H9 (cell line): Measurements from ENCODE around the gene ARMH1. TPM values are rescaled to one million over a fixed set of nuclear protein-coding genes. Genes with fewer than 3 reads are reported as not detected.

ENCODE experiments used
- DNase-seq: peaks from one replicate; pipeline ENCODE4 v3.0.0-alpha.2; 2017
- H2AFZ ChIP-seq: one replicate; pipeline ENCODE4 v1.6.1; 2013; ENCODE audit warnings: mild to moderate bottlenecking, low read length, control low read depth, moderate library complexity
- H2AK5ac ChIP-seq: 2 replicates; pipeline ENCODE4 v1.6.1; 2013; ENCODE audit warnings: low read length, control low read depth, mixed read lengths; ENCODE audit not compliant: insufficient read length
- H2BK120ac ChIP-seq: one replicate; pipeline ENCODE4 v1.6.1; 2013; ENCODE audit warnings: low read depth, mild to moderate bottlenecking, low read length, control low read depth, inconsistent platforms; ENCODE audit not compliant: poor library complexity, severe bottlenecking
- H2BK12ac ChIP-seq: 2 replicates; pipeline ENCODE4 v1.6.1; 2013; ENCODE audit warnings: low read length, control low read depth, mixed read lengths, low read depth; ENCODE audit not compliant: insufficient read length
- H2BK15ac ChIP-seq: 2 replicates; pipeline ENCODE4 v1.6.1; 2013; ENCODE audit warnings: low read depth, low read length, control low read depth
- H2BK20ac ChIP-seq: one replicate; pipeline ENCODE4 v1.6.1; 2013; ENCODE audit warnings: low read depth, mild to moderate bottlenecking, low read length, control low read depth, inconsistent platforms; ENCODE audit not compliant: poor library complexity, severe bottlenecking
- H2BK5ac ChIP-seq: 2 replicates; pipeline ENCODE4 v1.6.1; 2013; ENCODE audit warnings: low read length, control low read depth, mixed read lengths; ENCODE audit not compliant: insufficient read length
- H3K14ac ChIP-seq: 2 replicates; pipeline ENCODE4 v1.6.1; 2013; ENCODE audit warnings: low read length, control low read depth; ENCODE audit not compliant: insufficient read depth
- H3K18ac ChIP-seq: 2 replicates; pipeline ENCODE4 v1.6.1; 2013; ENCODE audit warnings: low read depth, mild to moderate bottlenecking, mixed read lengths, low read length, control low read depth; ENCODE audit not compliant: insufficient read length
- H3K23ac ChIP-seq: 2 replicates; pipeline ENCODE4 v1.6.1; 2013; ENCODE audit warnings: low read length, control low read depth, mixed read lengths, low read depth; ENCODE audit not compliant: insufficient read length
- H3K23me2 ChIP-seq: 2 replicates; pipeline ENCODE4 v1.6.1; 2013; ENCODE audit warnings: low read depth, mild to moderate bottlenecking, mixed read lengths, low read length, control low read depth; ENCODE audit not compliant: insufficient read length, poor library complexity, severe bottlenecking
- H3K27ac ChIP-seq: 2 replicates; pipeline ENCODE4 v1.5.1; 2013; ENCODE audit warnings: low read length, control low read depth, mixed read lengths, low read depth; ENCODE audit not compliant: insufficient read length
- H3K27me3 ChIP-seq: 2 replicates; pipeline ENCODE4 v1.6.1; 2013; ENCODE audit warnings: low read length, control low read depth, inconsistent platforms; ENCODE audit not compliant: insufficient read depth
- H3K4ac ChIP-seq: 2 replicates; pipeline ENCODE4 v1.6.1; 2013; ENCODE audit warnings: low read depth, mild to moderate bottlenecking, control low read depth, inconsistent platforms, low read length, moderate library complexity
- H3K4me1 ChIP-seq: 2 replicates; pipeline ENCODE4 v1.6.1; 2013; ENCODE audit warnings: low read length, control low read depth, inconsistent platforms; ENCODE audit not compliant: insufficient read depth
- H3K4me2 ChIP-seq: 2 replicates; pipeline ENCODE4 v1.6.1; 2013; ENCODE audit warnings: low read length, control low read depth, mixed read lengths; ENCODE audit not compliant: insufficient read length, insufficient read depth
- H3K56ac ChIP-seq: 2 replicates; pipeline ENCODE4 v1.6.1; 2013; ENCODE audit warnings: low read depth, mild to moderate bottlenecking, mixed read lengths, low read length, control low read depth; ENCODE audit not compliant: insufficient read length
- H3K79me1 ChIP-seq: 2 replicates; pipeline ENCODE4 v1.6.1; 2013; ENCODE audit warnings: low read depth, mild to moderate bottlenecking, moderate library complexity, low read length, control low read depth, inconsistent platforms; ENCODE audit not compliant: insufficient read depth, poor library complexity, severe bottlenecking
- H3K79me2 ChIP-seq: 2 replicates; pipeline ENCODE4 v1.6.1; 2013; ENCODE audit warnings: low read length, control low read depth, inconsistent platforms; ENCODE audit not compliant: insufficient read depth
- H3K9ac ChIP-seq: 2 replicates; pipeline ENCODE4 v1.6.1; 2013; ENCODE audit warnings: low read length, control low read depth, mixed read lengths; ENCODE audit not compliant: insufficient read length; ENCODE audit errors: extremely low read depth
- H3K9me3 ChIP-seq: one replicate; pipeline ENCODE4 v1.6.1; 2013; ENCODE audit warnings: low read depth, low read length, inconsistent platforms; ENCODE audit not compliant: control insufficient read depth
- H3T11ph ChIP-seq: one replicate; pipeline ENCODE4 v1.6.1; 2013; ENCODE audit warnings: mild to moderate bottlenecking, low read length, control low read depth, inconsistent platforms
- H4K20me1 ChIP-seq: one replicate; pipeline ENCODE4 v1.6.1; 2013; ENCODE audit not compliant: control insufficient read depth, insufficient read length, insufficient read depth
- H4K5ac ChIP-seq: 2 replicates; pipeline ENCODE4 v1.6.1; 2013; ENCODE audit warnings: low read depth, mild to moderate bottlenecking, mixed read lengths, low read length, control low read depth; ENCODE audit not compliant: insufficient read length
- H4K8ac ChIP-seq: replicated peaks from 2 replicates; pipeline ENCODE4 v1.6.1; 2013; ENCODE audit warnings: low read length, control low read depth, mixed read lengths, low read depth; ENCODE audit not compliant: insufficient read length
- H4K91ac ChIP-seq: 2 replicates; pipeline ENCODE4 v1.6.1; 2013; ENCODE audit warnings: low read depth, mild to moderate bottlenecking, moderate library complexity, mixed read lengths, low read length, control low read depth; ENCODE audit not compliant: insufficient read length
- H3K27ac Mint-ChIP-seq, 3 experiments: 2 replicates in 2 of 3; 3 replicates in 1 of 3; pipeline ENCODE4 v1.8.0; 2020 to 2021; ENCODE audit warnings: mixed read lengths in 3 of 3, mild to moderate bottlenecking in 1 of 3, moderate library complexity in 1 of 3
- H3K27me3 Mint-ChIP-seq: 2 replicates; pipeline ENCODE4 v1.8.0; 2021; ENCODE audit warnings: low read depth, mild to moderate bottlenecking, moderate library complexity, mixed read lengths
- H3K36me3 Mint-ChIP-seq, 3 experiments: 2 replicates in 2 of 3; 3 replicates in 1 of 3; pipeline ENCODE4 v1.8.0; 2020 to 2021; ENCODE audit warnings: low read depth in 3 of 3, mixed read lengths in 3 of 3; ENCODE audit not compliant: insufficient read depth in 1 of 3
- H3K4me1 Mint-ChIP-seq, 2 experiments: 2 replicates each; pipeline ENCODE4 v1.8.0; 2020; ENCODE audit warnings: mixed read lengths in 2 of 2
- H3K4me3 Mint-ChIP-seq, 2 experiments: 2 replicates in 1 of 2; 3 replicates in 1 of 2; pipeline ENCODE4 v1.8.0; 2020 to 2021; ENCODE audit warnings: mild to moderate bottlenecking in 2 of 2, mixed read lengths in 2 of 2, moderate library complexity in 1 of 2
- H3K9me3 Mint-ChIP-seq, 2 experiments: 2 replicates in 1 of 2; 3 replicates in 1 of 2; pipeline ENCODE4 v1.8.0; 2020; ENCODE audit warnings: mild to moderate bottlenecking in 2 of 2, mixed read lengths in 2 of 2, moderate library complexity in 1 of 2
- WGBS: extraction: QIAGEN DNeasy Blood & Tissue Kit; methylation state at CpG from one replicate; pipeline ENCODE4 v1.1.7; 2013; ENCODE audit warnings: missing lambda C conversion rate, low lambda C conversion rate, mixed read lengths; ENCODE audit not compliant: insufficient read length; ENCODE audit errors: extremely low coverage; 5-methylcytosine and 5-hydroxymethylcytosine counted together
- total RNA-seq: library from RNA; stranded (reverse); gene quantifications from 2 replicates; pipeline ENCODE4 v1.2.1, GENCODE V29; 2021
- TF ChIP-seq, protein P1 (sequence below): fragments of 200-600 bp; sonication (generic); conservative IDR thresholded peaks from 3 replicates; pipeline ENCODE4 v1.8.0; 2021; ENCODE audit warnings: antibody characterized with exemption, mild to moderate bottlenecking

ARMH1 gene
- total RNA-seq, 1 experiment from 2014 or later, result 1.0 TPM

DNA sequence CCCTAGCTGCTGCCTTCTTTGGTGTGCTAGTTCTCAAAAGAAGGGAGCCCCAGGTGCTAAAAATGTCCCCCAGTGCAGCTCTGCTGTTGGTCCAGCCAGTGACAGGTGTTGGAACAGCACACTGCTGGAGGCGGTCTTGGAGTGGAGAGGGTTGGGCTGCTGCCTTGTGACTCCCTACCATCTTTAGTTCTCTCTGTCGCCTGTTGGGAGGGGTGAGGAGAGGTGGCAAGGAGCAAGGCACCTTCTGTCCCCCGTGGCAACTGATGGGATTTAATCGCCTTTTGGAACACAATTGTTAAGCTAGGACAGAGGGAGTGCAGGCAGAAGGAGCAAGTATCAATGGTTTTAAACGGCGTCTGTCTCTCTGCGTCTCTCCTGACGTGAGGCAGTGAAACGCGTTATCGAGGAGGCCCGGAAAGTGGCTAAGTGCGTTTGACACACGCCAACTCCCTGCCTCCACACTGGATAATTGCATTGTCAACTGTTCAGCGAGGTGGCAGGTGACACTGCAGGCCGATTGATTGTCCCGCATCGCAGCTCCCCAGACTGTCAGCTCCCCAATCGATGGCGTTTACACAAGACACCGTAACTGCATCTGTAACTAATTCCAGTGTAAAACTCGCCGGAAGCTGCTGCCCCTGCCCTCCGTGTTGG is 34.2 kb upstream of the ARMH1 start:
- no peak overlapping the region for H3K4me2 ChIP-seq
- H3K9me3 ChIP-seq, result no peaks in the 10 kb centered on the region
- no peaks in the 10 kb centered on the region for H4K20me1 ChIP-seq
- H2BK15ac ChIP-seq, result no peak overlapping the region
- no peak overlapping the region for H3K56ac ChIP-seq
- H2AFZ ChIP-seq, result no peak overlapping the region
- no peak overlapping the region for H2BK12ac ChIP-seq
- H2BK120ac ChIP-seq, result no peak overlapping the region
- no peaks in the 10 kb centered on the region for H3K4me1 ChIP-seq
- peaks cover 33 to 90% (median 82%) of the 10 kb centered on the region in 3 experiments for H3K36me3 Mint-ChIP-seq
- no peaks in the 10 kb centered on the region for H3K4me1 Mint-ChIP-seq
- no peaks in the 10 kb centered on the region for H3K27me3 Mint-ChIP-seq
- no peak overlapping the region for H3K14ac ChIP-seq
- no peak overlapping the region for H2AK5ac ChIP-seq
- TF ChIP-seq, protein P1, sequence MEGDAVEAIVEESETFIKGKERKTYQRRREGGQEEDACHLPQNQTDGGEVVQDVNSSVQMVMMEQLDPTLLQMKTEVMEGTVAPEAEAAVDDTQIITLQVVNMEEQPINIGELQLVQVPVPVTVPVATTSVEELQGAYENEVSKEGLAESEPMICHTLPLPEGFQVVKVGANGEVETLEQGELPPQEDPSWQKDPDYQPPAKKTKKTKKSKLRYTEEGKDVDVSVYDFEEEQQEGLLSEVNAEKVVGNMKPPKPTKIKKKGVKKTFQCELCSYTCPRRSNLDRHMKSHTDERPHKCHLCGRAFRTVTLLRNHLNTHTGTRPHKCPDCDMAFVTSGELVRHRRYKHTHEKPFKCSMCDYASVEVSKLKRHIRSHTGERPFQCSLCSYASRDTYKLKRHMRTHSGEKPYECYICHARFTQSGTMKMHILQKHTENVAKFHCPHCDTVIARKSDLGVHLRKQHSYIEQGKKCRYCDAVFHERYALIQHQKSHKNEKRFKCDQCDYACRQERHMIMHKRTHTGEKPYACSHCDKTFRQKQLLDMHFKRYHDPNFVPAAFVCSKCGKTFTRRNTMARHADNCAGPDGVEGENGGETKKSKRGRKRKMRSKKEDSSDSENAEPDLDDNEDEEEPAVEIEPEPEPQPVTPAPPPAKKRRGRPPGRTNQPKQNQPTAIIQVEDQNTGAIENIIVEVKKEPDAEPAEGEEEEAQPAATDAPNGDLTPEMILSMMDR, result no peak
- no peak overlapping the region for H3K4me3 Mint-ChIP-seq
- no peak for DNase-seq
- no peak overlapping the region for H3K9ac ChIP-seq
- H3K9me3 Mint-ChIP-seq, result no peaks in the 10 kb centered on the region
- no peak overlapping the region for H4K5ac ChIP-seq
- no peaks in the 10 kb centered on the region for H3K23me2 ChIP-seq
- no peak overlapping the region for H4K91ac ChIP-seq
- H3T11ph ChIP-seq, result no peak overlapping the region
- no peak overlapping the region for H4K8ac ChIP-seq
- no peaks in the 10 kb centered on the region for H3K79me2 ChIP-seq
- no CpG with 5 or more reads among the region's 24 CpGs for WGBS
- no peak overlapping the region for H2BK5ac ChIP-seq
- H3K79me1 ChIP-seq, result no peaks in the 10 kb centered on the region
- H2BK20ac ChIP-seq, result no peak overlapping the region
- H3K23ac ChIP-seq, result no peak overlapping the region
- H3K27ac Mint-ChIP-seq, result no peak overlapping the region
- no peak overlapping the region for H3K27ac ChIP-seq
- no peak overlapping the region for H3K4ac ChIP-seq
- no peaks in the 10 kb centered on the region for H3K27me3 ChIP-seq
- H3K18ac ChIP-seq, result no peak overlapping the region
